ENCODE results near the gene TRAPPC13.
"Not testable (repeated sequence)": the region's sequence is repeated elsewhere in the genome, so short reads cannot be mapped to it uniquely, and the experiment has no call there.

Gene TRAPPC13

GRCh38 chr5:65624571-65625555 is at the start of gene TRAPPC13, which contains the start of gene SHLD3:
Gene TRAPPC13 (plus strand): TSS chr5:65625027. CDS start chr5:65625061, 34 bp downstream.
Gene SHLD3 (plus strand): TSS chr5:65625027. CDS start chr5:65629588, 4,561 bp downstream.
- peak; percentile 87 for DNase-seq

DNA sequence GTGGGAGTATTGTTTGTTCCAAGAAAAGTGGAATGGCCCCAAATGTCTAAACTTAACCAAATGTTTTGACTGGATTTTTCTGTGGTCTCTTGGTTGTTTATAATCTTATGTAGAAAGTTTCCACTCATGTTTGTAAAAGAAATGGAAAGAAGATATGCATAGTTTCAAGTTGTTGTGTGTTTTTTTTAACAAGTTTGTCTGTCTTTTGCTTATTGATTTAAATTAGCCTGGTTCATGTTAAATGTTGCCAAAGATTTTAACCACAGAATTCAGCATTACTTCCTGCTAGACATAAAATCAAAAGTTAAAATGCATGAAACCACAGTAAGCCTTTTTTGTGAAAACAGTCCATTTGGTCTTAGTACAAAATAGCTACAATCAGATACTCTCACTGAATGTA is 47.7 kb upstream of the TRAPPC13 start:
- no peak for DNase-seq

- DNase-seq: no peak
Measured at GRCh38 chr5:65588694-65589093, 36.1 kb upstream of the TRAPPC13 start.

GRCh38 chr5:65601761-65602160 is 23.1 kb upstream of the TRAPPC13 start:
- DNase-seq: not testable (repeated sequence)

DNA sequence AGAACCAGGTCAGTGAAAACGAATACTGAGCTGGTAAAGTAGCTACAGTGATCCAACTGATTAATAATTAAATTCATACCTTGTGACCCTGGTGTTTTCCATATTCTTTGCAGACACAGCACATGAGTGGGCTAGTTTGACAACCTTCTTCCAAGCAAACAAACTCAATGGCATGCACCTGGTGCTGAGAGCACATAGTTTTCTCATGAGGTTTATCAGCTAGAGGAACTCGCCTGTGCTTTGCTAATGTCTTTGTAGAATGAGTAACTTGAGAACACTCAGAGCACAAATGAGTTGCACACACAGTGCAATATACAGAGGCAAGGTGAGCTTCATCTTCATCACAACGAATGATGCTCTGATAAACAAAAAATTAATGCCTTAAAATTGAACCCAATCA is 13.3 kb upstream of the TRAPPC13 start:
- no peak for DNase-seq

GRCh38 chr5:65612298-65612907 is 12.4 kb upstream of the TRAPPC13 start:
- no peak for DNase-seq

DNA sequence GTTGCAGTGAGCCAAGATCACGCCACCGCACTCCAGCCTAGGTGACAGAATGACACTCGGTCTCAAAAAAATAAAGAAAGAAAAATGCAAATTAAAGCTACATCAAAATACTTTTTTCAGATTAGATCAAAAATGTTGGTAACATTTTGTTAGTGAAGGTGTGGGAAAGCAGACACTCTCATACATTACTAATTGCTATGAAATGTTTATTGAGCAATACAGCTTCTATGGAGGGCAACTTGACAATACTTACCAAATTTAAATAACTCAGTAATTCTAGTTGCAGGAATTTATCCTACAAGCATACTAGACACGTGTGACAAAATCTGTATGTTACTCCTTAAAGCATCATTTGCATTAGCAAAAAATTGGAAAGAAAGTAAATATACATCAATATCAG is 4.8 kb upstream of the TRAPPC13 start:
- no peak for DNase-seq

DNA sequence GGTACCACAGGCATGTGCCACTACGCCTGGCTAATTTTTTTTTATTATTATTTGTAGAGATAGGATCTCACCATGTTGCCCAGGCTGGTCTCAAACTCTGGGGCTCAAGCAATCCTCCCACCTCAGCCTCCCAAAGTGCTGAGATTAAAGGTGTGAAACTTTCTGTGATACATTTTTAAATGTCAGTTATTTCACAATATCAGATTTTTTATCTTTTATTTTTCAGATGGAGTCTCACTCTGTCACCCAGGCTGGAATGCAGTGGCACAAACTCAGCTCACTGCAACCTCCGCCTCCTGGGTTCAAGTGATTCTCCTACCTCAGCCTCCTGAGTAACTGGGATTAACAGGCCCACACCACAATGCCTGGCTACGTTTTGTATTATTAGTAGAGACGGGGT is 2.9 kb upstream of the TRAPPC13 start:
- DNase-seq: not testable (repeated sequence)

DNA sequence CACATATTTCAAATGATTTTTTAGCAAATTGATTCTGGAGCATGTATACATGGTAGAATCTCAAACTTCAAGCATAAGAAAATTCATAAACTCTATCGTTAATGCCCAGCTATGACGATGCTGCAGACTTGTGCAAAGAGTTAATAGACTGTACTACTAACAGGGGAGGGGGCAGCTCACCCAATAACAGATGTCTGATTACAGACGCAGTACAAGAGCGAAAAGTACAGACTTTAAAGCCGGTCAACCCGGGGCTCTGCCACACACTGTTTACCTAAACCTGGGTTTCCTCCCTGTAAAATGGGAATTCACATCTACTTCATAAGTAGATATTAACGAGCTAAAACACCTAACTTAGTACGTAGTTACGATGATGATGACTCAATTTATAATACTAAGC is 1.3 kb upstream of the TRAPPC13 start:
- no peak for DNase-seq

GRCh38 chr5:65624025-65624570 is 729 bp upstream of the TRAPPC13 start, which contains the start of gene TRIM23:
Gene TRIM23 (minus strand): TSS chr5:65624333. CDS start chr5:65624274, 59 bp downstream.
- peak; percentile 90 for DNase-seq

- DNase-seq: no peak
Measured at GRCh38 chr5:65625743-65626142, 916 bp downstream of the TRAPPC13 start.

GRCh38 chr5:65630981-65631380 is 6.2 kb downstream of the TRAPPC13 start:
- DNase-seq: no peak

- DNase-seq: no peak
Measured at GRCh38 chr5:65640240-65640639, 15.4 kb downstream of the TRAPPC13 start.

DNA sequence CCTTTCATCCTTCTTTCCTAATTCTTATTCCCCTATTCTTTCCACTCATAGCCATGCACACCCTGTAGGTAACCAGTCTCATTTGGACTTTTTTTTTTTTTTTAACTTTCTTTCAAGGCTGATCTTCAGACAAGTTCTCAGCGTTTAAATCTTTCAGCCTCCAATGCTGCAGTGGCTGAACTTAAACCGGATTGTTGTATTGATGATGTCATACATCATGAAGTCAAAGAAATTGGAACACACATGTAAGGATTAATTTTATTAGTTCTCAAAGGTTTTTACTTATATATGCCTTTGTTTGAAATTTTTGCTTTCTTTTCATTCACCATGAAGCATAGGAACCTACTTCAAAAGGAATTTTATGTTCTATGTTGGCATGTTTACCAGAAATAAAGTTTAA is 22.1 kb downstream of the TRAPPC13 start:
- DNase-seq: no peak

DNA sequence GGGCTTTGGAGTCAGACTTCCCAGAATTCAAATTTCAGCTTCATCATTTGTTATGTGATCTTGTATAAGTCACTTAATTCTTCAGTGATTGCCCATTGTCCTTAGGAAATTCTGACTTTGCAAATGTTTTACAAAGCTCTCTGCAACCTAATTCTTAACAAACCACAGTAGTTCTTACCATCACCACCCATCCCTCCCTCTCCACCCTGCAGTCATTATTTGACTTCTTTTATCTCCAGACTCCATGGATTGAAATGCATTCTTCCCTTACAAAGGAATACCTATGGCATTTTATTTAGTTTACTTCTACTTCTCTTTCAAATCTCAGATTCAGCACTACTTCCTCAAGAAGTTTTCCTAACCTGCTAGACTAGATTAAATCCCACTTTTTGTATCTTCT is 23.1 kb downstream of the TRAPPC13 start:
- no peak for DNase-seq

DNA sequence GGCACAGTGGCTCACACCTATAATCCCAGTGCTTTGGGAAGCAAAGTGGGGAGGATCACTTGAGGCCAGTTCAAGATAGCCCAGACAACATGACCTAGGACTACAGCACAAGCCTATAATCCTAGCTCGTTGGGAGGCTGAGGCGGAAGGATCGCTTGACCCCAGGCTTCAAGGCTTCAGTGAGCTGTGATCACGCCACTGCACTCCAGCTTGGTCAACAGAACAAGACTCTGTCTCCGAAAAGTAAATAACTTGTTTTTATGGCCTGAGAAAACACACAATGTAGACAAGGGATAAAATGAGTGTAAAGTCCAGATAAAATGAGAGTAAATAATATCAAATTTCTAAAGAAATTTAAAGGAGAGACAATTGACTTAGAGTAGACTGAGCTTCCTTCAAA is 26.3 kb downstream of the TRAPPC13 start:
- DNase-seq: no peak

GRCh38 chr5:65654713-65655112 is 29.9 kb downstream of the TRAPPC13 start:
- no peak for DNase-seq

DNA sequence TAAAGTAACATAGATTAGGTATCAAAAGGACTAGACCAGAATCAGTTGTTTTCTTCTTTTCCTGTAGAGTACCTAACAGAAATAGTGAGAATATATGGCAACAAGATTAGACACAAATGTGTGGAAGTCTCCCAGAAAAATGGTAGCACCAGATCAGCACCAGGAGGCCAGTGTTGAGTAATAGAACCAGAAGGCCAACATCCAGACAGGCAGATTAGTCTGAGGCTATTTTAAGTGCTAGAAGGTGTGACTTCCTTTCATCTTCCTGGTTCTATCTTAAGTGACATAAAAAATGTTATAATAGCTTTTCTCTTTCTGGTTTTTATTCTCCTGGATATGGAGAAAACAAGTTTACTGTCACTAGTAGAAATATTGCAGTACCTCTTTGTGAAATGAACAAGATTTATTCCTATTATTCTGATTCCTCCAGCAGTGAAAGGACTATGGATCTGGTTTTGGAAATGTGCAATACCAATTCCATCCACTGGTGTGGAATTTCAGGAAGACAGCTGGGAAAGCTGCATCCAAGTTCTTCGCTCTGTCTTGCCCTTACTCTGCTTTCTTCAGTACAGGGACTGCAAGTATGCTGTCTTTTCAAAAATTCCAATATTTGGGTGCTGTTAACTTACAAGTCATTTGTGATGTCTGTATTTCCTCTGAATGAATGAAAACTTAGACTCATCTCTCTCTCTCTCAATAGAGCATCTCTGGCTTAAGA is 39.1 kb downstream of the TRAPPC13 start:
- no peak for DNase-seq

GRCh38 chr5:65668696-65669095 is 43.9 kb downstream of the TRAPPC13 start:
- DNase-seq: no peak

GRCh38 chr5:65672796-65673195 is 48.0 kb downstream of the TRAPPC13 start:
- DNase-seq: no peak

GRCh38 chr5:65674749-65675148 is 49.9 kb downstream of the TRAPPC13 start:
- no peak for DNase-seq

- DNase-seq: not testable (repeated sequence)
Measured at GRCh38 chr5:65676056-65676455, 51.2 kb downstream of the TRAPPC13 start.

DNA sequence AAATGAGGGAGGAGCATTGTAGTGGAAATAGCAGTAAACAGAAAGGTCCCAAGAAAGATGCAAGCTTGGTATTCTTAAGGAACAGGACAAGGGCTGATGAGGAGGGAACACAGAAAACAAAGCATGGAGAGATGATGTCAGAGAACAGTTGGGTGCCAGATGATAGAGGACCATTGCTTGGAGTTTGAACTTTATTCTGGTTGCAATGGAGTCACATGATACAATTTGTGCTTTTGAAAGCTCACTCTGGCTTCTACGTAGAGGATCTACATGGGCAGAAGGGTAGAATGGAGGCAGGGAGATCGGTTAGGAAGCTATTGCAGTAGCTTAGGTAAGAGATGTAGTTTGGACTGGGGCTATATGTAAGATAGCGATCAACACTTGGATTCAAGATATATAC is 57.3 kb downstream of the TRAPPC13 start:
- DNase-seq: no peak
